ENCODE results near the gene SCFD2.

SCFD2 gene

DNA sequence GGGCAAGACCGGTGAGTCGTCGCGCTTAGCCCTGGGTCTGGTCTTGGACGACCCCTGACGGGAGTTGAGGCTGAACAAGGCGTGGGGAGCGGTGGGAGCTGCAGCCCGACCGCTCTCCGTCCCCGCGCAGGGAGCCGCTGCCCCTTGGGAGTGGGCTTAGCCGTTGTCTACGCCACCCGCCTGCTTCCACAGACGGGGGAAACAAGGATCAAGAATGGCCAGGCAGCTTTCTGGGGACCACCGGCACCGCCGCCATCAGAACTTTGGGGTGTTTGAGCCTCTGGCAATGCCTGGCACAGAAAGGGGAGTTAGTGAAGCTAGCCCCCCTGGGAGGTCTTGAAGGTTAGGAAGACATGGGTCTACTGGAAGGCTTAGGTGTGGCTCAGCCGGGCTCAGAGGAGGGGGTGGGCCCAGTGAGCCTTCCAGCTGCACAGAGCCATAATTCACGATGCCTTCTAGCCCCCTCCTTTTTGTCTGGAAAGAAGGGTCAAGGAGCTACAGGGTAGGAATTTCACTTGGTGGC, 503.2 kb downstream of the SCFD2 start:
- Histone ChIP-seq H3K9ac (ENCODE audit: low read length) (no peak overlapping the region), H2AFZ (ENCODE audit: low read depth, low read length) (no peak overlapping the region)
- TF ChIP-seq EZH2phosphoT487 (IDR thresholded peaks at IDR 0.05; ENCODE audit: low read depth) = no peak
- TF ChIP-seq, protein P1, sequence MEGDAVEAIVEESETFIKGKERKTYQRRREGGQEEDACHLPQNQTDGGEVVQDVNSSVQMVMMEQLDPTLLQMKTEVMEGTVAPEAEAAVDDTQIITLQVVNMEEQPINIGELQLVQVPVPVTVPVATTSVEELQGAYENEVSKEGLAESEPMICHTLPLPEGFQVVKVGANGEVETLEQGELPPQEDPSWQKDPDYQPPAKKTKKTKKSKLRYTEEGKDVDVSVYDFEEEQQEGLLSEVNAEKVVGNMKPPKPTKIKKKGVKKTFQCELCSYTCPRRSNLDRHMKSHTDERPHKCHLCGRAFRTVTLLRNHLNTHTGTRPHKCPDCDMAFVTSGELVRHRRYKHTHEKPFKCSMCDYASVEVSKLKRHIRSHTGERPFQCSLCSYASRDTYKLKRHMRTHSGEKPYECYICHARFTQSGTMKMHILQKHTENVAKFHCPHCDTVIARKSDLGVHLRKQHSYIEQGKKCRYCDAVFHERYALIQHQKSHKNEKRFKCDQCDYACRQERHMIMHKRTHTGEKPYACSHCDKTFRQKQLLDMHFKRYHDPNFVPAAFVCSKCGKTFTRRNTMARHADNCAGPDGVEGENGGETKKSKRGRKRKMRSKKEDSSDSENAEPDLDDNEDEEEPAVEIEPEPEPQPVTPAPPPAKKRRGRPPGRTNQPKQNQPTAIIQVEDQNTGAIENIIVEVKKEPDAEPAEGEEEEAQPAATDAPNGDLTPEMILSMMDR (IDR thresholded peaks at IDR 0.05; ENCODE audit: low read depth, low read length) = no peak

GRCh38 chr4:52861879-52862616, 503.8 kb downstream of the SCFD2 start, which contains the start of gene RASL11B:
TSS of gene RASL11B (plus strand) at chr4:52862317. CDS start at chr4:52862508, 191 bp downstream.
- H3K4me1 ChIP-seq (ENCODE audit: low read length) = no peaks in the 10 kb centered on the region
- H3K9ac ChIP-seq (ENCODE audit: low read length) = no peak within 1 kb of the TSS
- no peak within 1 kb of the TSS for H3K4me3 ChIP-seq (ENCODE audit: low read length)
- H3K27me3 ChIP-seq (ENCODE audit: low read depth, low read length) = no peaks in the 10 kb centered on the region
- no peaks in the 10 kb centered on the region for H3K79me2 ChIP-seq (ENCODE audit: low read length)
- no peaks in the 10 kb centered on the region for H4K20me1 ChIP-seq (ENCODE audit: insufficient read depth, low read length)
- H3K36me3 ChIP-seq (replicated peaks; ENCODE audit: low read depth, low read length) = peaks cover 4% of the 10 kb centered on the region
- H3K27ac ChIP-seq (ENCODE audit: low read length) = no peak within 1 kb of the TSS
- no peak within 1 kb of the TSS for H2AFZ ChIP-seq (ENCODE audit: low read depth, low read length)
- H3K9me3 ChIP-seq (ENCODE audit: insufficient read depth, low read length) = 0 out of 2 replicates have a peak, but pooled peaks cover 5% of the 10 kb centered on the region
- TF ChIP-seq, protein P1 (IDR thresholded peaks at IDR 0.05; ENCODE audit: low read depth, low read length) = no peak
- no peak for TF ChIP-seq EZH2phosphoT487 (IDR thresholded peaks at IDR 0.05; ENCODE audit: low read depth)
- no peak within 1 kb of the TSS for H3K4me2 ChIP-seq (ENCODE audit: low read length)

More for the DNA sequence above, 503.2 kb downstream of the SCFD2 start:
- no peaks in the 10 kb centered on the region for H3K4me1 ChIP-seq (ENCODE audit: low read length)
- H3K4me2 ChIP-seq (ENCODE audit: low read length) = no peak overlapping the region
- no peaks in the 10 kb centered on the region for H4K20me1 ChIP-seq (ENCODE audit: insufficient read depth, low read length)
- H3K79me2 ChIP-seq (ENCODE audit: low read length) = no peaks in the 10 kb centered on the region
- no peak overlapping the region for H3K4me3 ChIP-seq (ENCODE audit: low read length)
- peaks cover 4% of the 10 kb centered on the region for H3K36me3 ChIP-seq (replicated peaks; ENCODE audit: low read depth, low read length)
- 0 out of 2 replicates have a peak, but pooled peaks cover 5% of the 10 kb centered on the region for H3K9me3 ChIP-seq (ENCODE audit: insufficient read depth, low read length)
- H3K27me3 ChIP-seq (ENCODE audit: low read depth, low read length) = no peaks in the 10 kb centered on the region
- no peak overlapping the region for H3K27ac ChIP-seq (ENCODE audit: low read length)

DNA sequence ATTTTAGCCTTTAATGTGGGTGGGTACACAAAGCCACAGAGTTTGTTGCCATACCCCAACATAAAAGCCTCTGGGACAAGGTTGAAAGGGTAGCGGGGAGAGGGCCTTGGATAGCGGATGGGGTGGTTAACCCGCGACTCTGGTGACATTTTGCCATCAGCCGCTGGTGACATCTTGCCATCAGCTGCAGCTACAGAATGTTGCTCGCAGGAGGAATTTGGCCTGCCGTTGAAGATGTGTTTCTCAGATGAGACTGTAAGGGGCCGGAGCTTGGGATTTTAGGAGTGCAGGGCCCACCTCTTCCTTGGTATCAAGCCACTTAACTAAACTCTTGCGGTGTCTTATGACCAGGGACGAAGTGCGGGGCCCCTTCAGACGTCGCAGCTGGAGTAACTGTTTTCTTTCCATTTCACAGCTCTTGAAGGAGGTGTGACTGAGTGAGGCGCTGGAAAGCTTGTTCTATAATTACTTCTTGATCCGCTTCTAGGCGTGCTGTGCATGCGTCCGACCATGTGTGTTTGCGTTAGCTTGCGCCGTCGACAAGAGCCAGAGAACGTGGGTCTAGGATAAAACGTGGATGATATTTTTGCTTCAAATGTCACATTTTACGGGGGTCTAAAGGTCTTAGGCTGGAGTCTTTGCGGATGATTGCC, 504.6 kb downstream of the SCFD2 start:
- no peaks in the 10 kb centered on the region for H3K79me2 ChIP-seq (ENCODE audit: low read length)
- H3K27ac ChIP-seq (ENCODE audit: low read length) = no peak overlapping the region
- no peaks in the 10 kb centered on the region for H3K27me3 ChIP-seq (ENCODE audit: low read depth, low read length)
- no peak overlapping the region for H3K9ac ChIP-seq (ENCODE audit: low read length)
- peaks cover 4% of the 10 kb centered on the region for H3K36me3 ChIP-seq (replicated peaks; ENCODE audit: low read depth, low read length)
- H3K4me1 ChIP-seq (ENCODE audit: low read length) = no peaks in the 10 kb centered on the region
- H3K9me3 ChIP-seq (ENCODE audit: insufficient read depth, low read length) = 0 out of 2 replicates have a peak, but pooled peaks cover 5% of the 10 kb centered on the region
- H3K4me2 ChIP-seq (ENCODE audit: low read length) = no peak overlapping the region
- H4K20me1 ChIP-seq (ENCODE audit: insufficient read depth, low read length) = no peaks in the 10 kb centered on the region
- H3K4me3 ChIP-seq (ENCODE audit: low read length) = no peak overlapping the region
- no peak for TF ChIP-seq EZH2phosphoT487 (IDR thresholded peaks at IDR 0.05; ENCODE audit: low read depth)
- TF ChIP-seq, protein P1 (IDR thresholded peaks at IDR 0.05; ENCODE audit: low read depth, low read length) = no peak
- H2AFZ ChIP-seq (ENCODE audit: low read depth, low read length) = no peak overlapping the region

GRCh38 chr4:52860361-52860760, 505.5 kb downstream of the SCFD2 start:
- Histone ChIP-seq H3K27ac (ENCODE audit: low read length) (no peak overlapping the region), H4K20me1 (ENCODE audit: insufficient read depth, low read length) (no peaks in the 10 kb centered on the region), H3K79me2 (ENCODE audit: low read length) (no peaks in the 10 kb centered on the region), H3K9me3 (ENCODE audit: insufficient read depth, low read length) (0 out of 2 replicates have a peak, but pooled peaks cover 5% of the 10 kb centered on the region), H3K9ac (ENCODE audit: low read length) (no peak overlapping the region), H3K4me3 (ENCODE audit: low read length) (no peak overlapping the region), H3K4me2 (ENCODE audit: low read length) (no peak overlapping the region), H3K36me3 (replicated peaks; ENCODE audit: low read depth, low read length) (peaks cover 4% of the 10 kb centered on the region), H2AFZ (ENCODE audit: low read depth, low read length) (no peak overlapping the region), H3K27me3 (ENCODE audit: low read depth, low read length) (no peaks in the 10 kb centered on the region), H3K4me1 (ENCODE audit: low read length) (no peaks in the 10 kb centered on the region)
- no peak for TF ChIP-seq EZH2phosphoT487 (IDR thresholded peaks at IDR 0.05; ENCODE audit: low read depth)
- TF ChIP-seq, protein P1 (IDR thresholded peaks at IDR 0.05; ENCODE audit: low read depth, low read length) = no peak
